SU-DHL-6 (cell line): ENCODE results near the gene ADD3.

Experiments used
- EZH2phosphoT487 ChIP-seq: fragments of 200-600 bp; sonication (generic), shearing (Covaris generic); conservative IDR thresholded peaks from 2 replicates; pipeline ENCODE4 v1.6.1; 2018; ENCODE audit warnings: mild to moderate bottlenecking, antibody characterized with exemption, low read length, moderate library complexity, mixed read lengths
- TF ChIP-seq, protein P1 (sequence below): fragments of 200-600 bp; sonication (generic); IDR thresholded peaks from one replicate; pipeline ENCODE4 v1.5.1; 2017; ENCODE audit warnings: antibody characterized with exemption, mild to moderate bottlenecking, low read length, moderate library complexity; ENCODE audit not compliant: insufficient read depth, poor library complexity, severe bottlenecking

DNA sequence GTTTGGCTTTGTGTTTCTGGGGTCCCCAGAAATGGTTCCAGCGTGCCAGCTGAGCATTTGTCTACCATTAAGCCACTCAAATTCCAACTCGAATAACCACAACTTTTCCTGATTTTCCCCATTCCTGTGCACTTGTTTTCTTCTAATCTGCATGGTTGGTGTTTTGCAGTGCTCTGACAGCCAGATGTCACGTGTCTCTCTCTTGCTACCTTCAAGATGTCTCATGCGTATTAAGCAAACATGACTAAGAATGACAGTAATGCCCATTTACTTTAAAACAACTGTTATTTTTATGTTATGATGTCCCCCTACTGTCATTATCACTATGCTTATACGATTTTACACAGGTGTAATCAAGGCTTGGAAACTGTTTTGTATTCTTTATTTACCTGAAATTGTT lies 164.4 kb downstream of the ADD3 start:
- TF ChIP-seq, protein P1, sequence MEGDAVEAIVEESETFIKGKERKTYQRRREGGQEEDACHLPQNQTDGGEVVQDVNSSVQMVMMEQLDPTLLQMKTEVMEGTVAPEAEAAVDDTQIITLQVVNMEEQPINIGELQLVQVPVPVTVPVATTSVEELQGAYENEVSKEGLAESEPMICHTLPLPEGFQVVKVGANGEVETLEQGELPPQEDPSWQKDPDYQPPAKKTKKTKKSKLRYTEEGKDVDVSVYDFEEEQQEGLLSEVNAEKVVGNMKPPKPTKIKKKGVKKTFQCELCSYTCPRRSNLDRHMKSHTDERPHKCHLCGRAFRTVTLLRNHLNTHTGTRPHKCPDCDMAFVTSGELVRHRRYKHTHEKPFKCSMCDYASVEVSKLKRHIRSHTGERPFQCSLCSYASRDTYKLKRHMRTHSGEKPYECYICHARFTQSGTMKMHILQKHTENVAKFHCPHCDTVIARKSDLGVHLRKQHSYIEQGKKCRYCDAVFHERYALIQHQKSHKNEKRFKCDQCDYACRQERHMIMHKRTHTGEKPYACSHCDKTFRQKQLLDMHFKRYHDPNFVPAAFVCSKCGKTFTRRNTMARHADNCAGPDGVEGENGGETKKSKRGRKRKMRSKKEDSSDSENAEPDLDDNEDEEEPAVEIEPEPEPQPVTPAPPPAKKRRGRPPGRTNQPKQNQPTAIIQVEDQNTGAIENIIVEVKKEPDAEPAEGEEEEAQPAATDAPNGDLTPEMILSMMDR, result no peak
- TF ChIP-seq EZH2phosphoT487, result no peak
